GM19372 (cell line): ENCODE results near the gene ANKRD49.

Source experiments
- ATAC-seq: cut with Tn5 transposase; IDR thresholded peaks from one replicate; pipeline ENCODE4 v1.9.1; 2021; ENCODE audit warnings: mild to moderate bottlenecking, low read depth, moderate library complexity; ENCODE audit not compliant: unreplicated experiment

Gene ANKRD49

DNA sequence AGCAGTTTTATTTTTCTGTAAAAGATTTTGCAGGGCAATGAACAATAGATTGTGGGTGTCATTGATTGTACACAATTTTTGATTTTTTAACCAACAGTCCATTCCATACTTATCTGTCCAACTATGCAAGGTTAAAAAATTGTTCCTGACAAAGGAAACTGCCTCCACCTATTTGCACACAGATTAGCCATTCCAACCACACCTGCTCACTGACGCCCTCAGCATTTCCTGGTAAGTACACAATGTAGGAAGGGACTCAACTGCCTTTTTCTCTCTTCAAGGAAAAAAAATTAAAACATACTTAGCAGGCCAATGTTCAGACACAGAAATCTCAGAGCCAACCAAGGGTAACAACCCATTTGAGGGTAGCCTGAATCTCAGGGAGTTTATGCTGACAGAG lies 45.6 kb downstream of the ANKRD49 start:
- ATAC-seq = no peak

GRCh38 chr11:94543695-94544645 lies 50.2 kb downstream of the ANKRD49 start, which contains the start of gene FUT4:
FUT4 (plus strand) TSS chr11:94543921; CDS start chr11:94544134, 213 bp downstream.
- ATAC-seq = peak; percentile 81

- no peak for ATAC-seq
Observed at GRCh38 chr11:94544646-94545263, 51.0 kb downstream of the ANKRD49 start.

- no peak for ATAC-seq
Observed at GRCh38 chr11:94545264-94546161, 51.7 kb downstream of the ANKRD49 start.

DNA sequence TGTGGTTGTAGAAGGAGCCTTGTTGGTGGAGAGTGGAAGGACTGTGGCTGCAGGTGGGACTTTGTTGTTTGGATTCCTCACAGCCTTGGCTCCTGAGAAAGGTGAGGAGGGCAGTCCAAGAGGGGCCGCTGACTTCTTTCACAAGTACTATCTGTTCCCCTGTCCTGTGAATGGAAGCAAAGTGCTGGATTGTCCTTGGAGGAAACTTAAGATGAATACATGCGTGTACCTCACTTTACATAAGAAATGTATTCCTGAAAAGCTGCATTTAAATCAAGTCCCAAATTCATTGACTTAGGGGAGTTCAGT lies 52.3 kb downstream of the ANKRD49 start:
- no peak for ATAC-seq

GRCh38 chr11:94546886-94547285 lies 53.1 kb downstream of the ANKRD49 start:
- no peak for ATAC-seq

DNA sequence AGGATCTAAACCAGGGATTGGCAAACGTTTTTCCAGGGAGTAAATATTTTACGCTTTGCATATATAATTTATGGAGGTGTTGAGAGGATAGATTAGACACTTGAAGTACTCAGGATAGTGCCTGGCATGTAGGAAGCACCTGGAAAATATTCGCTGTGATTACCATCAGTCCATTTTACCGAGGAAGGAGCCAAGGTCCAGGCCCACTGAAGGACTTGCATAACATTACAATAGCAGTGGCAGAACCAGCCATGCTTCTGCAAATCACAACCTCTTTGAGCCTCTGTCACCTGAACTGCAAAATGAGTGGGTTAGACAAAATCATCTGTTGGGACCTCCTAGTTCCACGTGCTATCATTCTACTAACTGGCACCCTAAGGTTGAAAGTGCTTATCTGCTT lies 55.4 kb downstream of the ANKRD49 start:
- no peak for ATAC-seq
